Dendritic cell treated with granulocyte-macrophage colony-stimulating factor and Interleukin-4, amounts not matched to agents 40 ng/mL and 50 ng/mL, for 4 days (primary cell): ENCODE data around the gene CAPN15.

ENCODE experiments used
- H3K27ac Mint-ChIP-seq: one replicate; pipeline ENCODE4 v1.8.0; 2022; ENCODE audit warnings: mild to moderate bottlenecking, mixed read lengths
- H3K27me3 Mint-ChIP-seq: one replicate; pipeline ENCODE4 v1.8.0; 2022; ENCODE audit warnings: mild to moderate bottlenecking, mixed read lengths
- H3K36me3 Mint-ChIP-seq: one replicate; pipeline ENCODE4 v1.8.0; 2022; ENCODE audit warnings: low read depth, mixed read lengths
- H3K4me1 Mint-ChIP-seq: one replicate; pipeline ENCODE4 v1.8.0; 2022; ENCODE audit warnings: low read depth, mixed read lengths
- H3K4me3 Mint-ChIP-seq: one replicate; pipeline ENCODE4 v1.8.0; 2022; ENCODE audit warnings: mild to moderate bottlenecking, moderate library complexity, mixed read lengths
- H3K9me3 Mint-ChIP-seq: one replicate; pipeline ENCODE4 v1.8.0; 2022; ENCODE audit warnings: mixed read lengths
- intact Hi-C: fragments of 100-400 bp; cut with micrococcal nuclease; formaldehyde crosslinking; loops from one replicate; pipeline ENCODE4 v1.15.0; 2022

Gene CAPN15

DNA sequence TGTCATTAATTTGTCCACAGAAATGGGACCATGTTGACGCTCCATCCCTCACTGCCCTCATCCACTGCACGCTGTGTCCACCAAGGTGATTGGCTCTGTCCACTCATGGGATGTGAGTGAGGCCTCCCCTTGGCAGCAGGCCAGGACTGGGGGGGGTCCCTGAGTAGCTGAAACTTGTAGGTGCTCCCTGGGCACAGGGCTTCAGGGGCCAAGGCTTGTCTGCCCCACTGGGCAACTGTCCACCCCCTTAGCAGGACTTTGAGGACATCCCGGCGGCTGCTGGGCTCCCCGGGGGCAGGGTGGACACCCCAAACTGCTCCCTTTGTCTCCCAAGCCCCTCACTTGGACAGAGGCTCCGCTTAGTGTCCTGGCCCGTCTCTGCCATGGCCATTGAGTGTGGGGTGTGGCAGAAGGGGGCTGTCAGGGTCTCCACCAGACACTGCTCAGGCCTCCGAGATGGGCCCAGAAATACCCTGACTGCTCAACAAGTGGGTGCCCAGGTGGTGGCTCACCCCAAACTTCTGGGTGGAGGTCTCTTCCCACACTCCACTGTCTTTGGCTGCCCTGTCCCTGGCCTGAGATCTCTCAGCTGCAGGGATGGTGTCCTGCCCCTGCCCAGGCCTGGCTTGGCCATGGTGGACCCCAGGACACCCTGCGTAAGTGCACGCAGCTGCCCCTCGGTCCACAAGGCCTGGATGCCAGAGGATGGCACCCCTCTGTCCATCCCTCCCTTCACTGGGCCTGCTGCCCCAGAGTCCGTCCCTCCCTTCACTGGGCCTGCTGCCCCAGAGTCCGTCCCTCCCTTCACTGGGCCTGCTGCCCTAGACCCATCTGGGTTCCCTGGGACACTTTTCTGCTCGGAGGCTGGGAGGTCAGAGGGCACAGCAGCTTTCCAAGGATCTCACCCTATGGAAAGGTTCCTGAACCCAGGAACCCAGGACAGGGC, 59.4 kb downstream of the CAPN15 start:
- Mint-ChIP-seq H3K4me1 (peaks cover 32% of the 10 kb centered on the region), H3K27ac (peak overlapping the region; percentile 35), H3K4me3 (peak overlapping the region; percentile 37), H3K9me3 (no peaks in the 10 kb centered on the region), H3K36me3 (peaks cover 36% of the 10 kb centered on the region), H3K27me3 (peaks cover 17% of the 10 kb centered on the region)
- intact Hi-C loops, result no loop called here

DNA sequence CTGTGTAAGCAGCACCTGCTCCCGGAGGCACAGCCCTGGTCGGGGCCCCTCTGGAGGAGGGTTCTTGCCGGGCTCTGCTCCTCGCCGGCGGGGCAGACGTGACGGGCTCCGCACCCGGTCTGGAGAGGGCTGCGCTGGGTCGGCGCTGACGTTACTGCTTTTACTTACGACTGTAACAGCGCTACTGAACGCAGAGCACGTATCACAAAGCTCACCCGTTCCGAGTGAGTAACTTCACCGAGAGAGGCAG, 61.1 kb downstream of the CAPN15 start:
- peaks cover 26% of the 10 kb centered on the region for H3K36me3 Mint-ChIP-seq
- H3K9me3 Mint-ChIP-seq, result no peaks in the 10 kb centered on the region
- H3K27me3 Mint-ChIP-seq, result peaks cover 17% of the 10 kb centered on the region
- peak overlapping the region; percentile 93 for H3K4me3 Mint-ChIP-seq
- intact Hi-C loops, result no loop called here
- H3K4me1 Mint-ChIP-seq, result peaks cover 48% of the 10 kb centered on the region
- H3K27ac Mint-ChIP-seq, result peak overlapping the region; percentile 99

- peaks cover 53% of the 10 kb centered on the region for H3K4me1 Mint-ChIP-seq
- H3K4me3 Mint-ChIP-seq, result peak overlapping the region; percentile 93
- H3K27ac Mint-ChIP-seq, result peak overlapping the region; percentile 99
These were observed 61.6 kb downstream of the CAPN15 start for GRCh38 chr16:588889-589657.

GRCh38 chr16:589658-590187, 62.2 kb downstream of the CAPN15 start, which contains the start of gene RAB40C:
Gene RAB40C, plus strand, starts transcription at chr16:590066. Its CDS starts 226 bp downstream, at chr16:590292.
- H3K27me3 Mint-ChIP-seq, result peaks cover 16% of the 10 kb centered on the region
- H3K4me1 Mint-ChIP-seq, result peaks cover 60% of the 10 kb centered on the region
- H3K27ac Mint-ChIP-seq, result peak within 1 kb of the TSS; percentile 99
- intact Hi-C loops, result loop anchor here (1.0 kb wide), 2 partner anchors 47 to 60 kb away; partner anchors contain the start of genes METTL26 and WDR90
- peaks cover 32% of the 10 kb centered on the region for H3K36me3 Mint-ChIP-seq
- no peaks in the 10 kb centered on the region for H3K9me3 Mint-ChIP-seq
- H3K4me3 Mint-ChIP-seq, result peak within 1 kb of the TSS; percentile 93

More at GRCh38 chr16:588889-589657, 61.6 kb downstream of the CAPN15 start:
- Mint-ChIP-seq H3K27me3 (peaks cover 17% of the 10 kb centered on the region), H3K36me3 (peaks cover 28% of the 10 kb centered on the region), H3K9me3 (no peaks in the 10 kb centered on the region)
- intact Hi-C loops, result loop anchor here (1.0 kb wide), 2 partner anchors 47 to 60 kb away; partner anchors contain the start of genes METTL26 and WDR90

DNA sequence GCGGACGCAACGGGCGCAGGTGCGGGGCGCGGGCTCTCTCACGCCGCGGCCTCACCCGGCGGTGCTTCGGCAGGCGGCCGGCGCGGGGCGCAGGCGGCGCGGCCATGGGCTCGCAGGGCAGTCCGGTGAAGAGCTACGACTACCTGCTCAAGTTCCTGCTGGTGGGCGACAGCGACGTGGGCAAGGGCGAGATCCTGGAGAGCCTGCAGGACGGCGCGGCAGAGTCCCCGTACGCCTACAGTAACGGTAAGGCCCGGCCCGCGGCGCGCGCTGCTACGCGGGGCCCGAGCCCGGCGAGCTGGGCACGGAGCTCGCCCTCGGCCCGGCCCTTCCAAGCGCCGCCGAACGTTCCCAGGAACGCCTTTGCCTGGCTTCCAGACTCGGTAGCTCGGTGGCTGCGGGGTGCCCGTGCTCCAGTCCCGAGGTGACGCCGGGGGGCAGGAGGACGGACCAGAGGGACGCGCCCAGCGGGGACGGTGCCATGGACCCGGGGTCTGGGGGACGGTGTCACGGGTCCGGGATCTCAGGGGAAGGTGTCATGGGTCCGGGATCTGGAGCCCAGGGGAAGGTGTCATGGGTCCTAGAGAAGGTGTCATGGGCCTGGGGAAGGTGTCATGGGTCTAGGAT, 62.8 kb downstream of the CAPN15 start:
- Mint-ChIP-seq H3K27ac (peak overlapping the region; percentile 99), H3K36me3 (peaks cover 36% of the 10 kb centered on the region), H3K4me1 (peaks cover 65% of the 10 kb centered on the region), H3K27me3 (peaks cover 14% of the 10 kb centered on the region), H3K9me3 (no peaks in the 10 kb centered on the region), H3K4me3 (peak overlapping the region; percentile 73)
- intact Hi-C loops, result no loop called here

GRCh38 chr16:590815-591200, 63.3 kb downstream of the CAPN15 start:
- Mint-ChIP-seq H3K36me3 (peaks cover 40% of the 10 kb centered on the region), H3K9me3 (no peaks in the 10 kb centered on the region), H3K27me3 (peaks cover 9% of the 10 kb centered on the region), H3K4me3 (peak overlapping the region; percentile 73), H3K4me1 (peaks cover 69% of the 10 kb centered on the region), H3K27ac (peak overlapping the region; percentile 99)
- intact Hi-C loops, result no loop called here

DNA sequence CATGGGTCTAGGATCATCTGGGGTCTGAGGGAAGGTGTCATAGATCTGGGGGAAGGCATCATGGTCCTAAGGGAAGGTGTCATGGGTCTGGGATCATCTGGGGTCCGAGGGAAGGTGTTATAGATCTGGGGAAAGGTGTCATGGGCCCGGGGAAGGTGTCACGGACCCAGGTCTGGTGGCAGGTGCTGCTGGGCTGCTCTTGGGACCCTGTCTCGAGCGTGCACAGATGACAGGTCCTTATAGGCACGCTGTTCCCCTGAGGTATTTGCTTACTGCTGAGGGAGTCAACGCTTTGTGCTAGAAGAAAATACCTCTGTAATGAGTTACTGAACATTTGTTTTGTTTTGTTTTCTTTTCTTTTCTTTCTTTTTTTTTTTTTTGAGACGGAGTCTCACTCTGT, 63.7 kb downstream of the CAPN15 start:
- Mint-ChIP-seq H3K36me3 (peaks cover 45% of the 10 kb centered on the region), H3K4me1 (peaks cover 73% of the 10 kb centered on the region), H3K9me3 (no peaks in the 10 kb centered on the region), H3K4me3 (peak overlapping the region; percentile 73), H3K27me3 (peaks cover 5% of the 10 kb centered on the region), H3K27ac (peak overlapping the region; percentile 99)
- intact Hi-C loops, result no loop called here

DNA sequence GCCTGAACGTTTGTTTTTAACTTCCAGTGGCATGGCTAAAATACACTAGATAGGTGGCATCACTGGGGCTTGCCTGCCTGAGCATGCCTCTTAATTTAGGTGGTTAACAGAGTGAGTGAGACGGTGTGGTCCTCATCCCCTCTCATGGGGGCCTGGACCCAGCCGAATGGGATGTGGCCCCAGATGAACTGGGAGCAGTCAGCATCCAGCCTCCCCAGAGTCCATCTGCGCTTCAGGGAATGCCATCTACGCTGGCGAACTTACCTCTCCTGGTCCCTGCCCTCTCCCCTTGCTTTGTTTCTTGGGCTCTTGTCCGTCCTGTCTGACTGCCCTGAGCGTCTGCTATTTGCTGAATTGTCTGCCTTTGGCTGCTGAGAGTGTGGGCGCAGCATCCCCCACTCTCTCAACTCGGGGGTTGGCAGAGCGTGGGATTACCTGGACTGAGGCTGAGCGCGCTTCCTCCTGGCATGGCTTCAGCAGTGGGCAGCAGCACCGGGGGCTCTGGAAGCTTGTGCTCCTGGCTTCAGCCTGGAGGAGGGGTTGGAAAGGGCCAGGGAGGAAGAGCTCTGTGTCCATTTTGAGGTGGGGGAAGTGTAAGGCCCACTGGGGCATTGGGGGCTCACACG, 64.5 kb downstream of the CAPN15 start:
- peak overlapping the region; percentile 68 for H3K27ac Mint-ChIP-seq
- no peaks in the 10 kb centered on the region for H3K9me3 Mint-ChIP-seq
- no peak overlapping the region for H3K4me3 Mint-ChIP-seq
- peaks cover 52% of the 10 kb centered on the region for H3K36me3 Mint-ChIP-seq
- peaks cover 81% of the 10 kb centered on the region for H3K4me1 Mint-ChIP-seq
- intact Hi-C loops, result no loop called here
- H3K27me3 Mint-ChIP-seq, result peaks cover under 1% of the 10 kb centered on the region

GRCh38 chr16:592518-593306, 65.2 kb downstream of the CAPN15 start:
- H3K4me1 Mint-ChIP-seq, result peaks cover 76% of the 10 kb centered on the region
- H3K4me3 Mint-ChIP-seq, result no peak overlapping the region
- H3K27ac Mint-ChIP-seq, result peak overlapping the region; percentile 68
- H3K36me3 Mint-ChIP-seq, result peaks cover 56% of the 10 kb centered on the region
- no peaks in the 10 kb centered on the region for H3K9me3 Mint-ChIP-seq
- intact Hi-C loops, result no loop called here
- no peaks in the 10 kb centered on the region for H3K27me3 Mint-ChIP-seq

- H3K27me3 Mint-ChIP-seq, result no peaks in the 10 kb centered on the region
- H3K4me3 Mint-ChIP-seq, result no peak overlapping the region
- peaks cover 69% of the 10 kb centered on the region for H3K4me1 Mint-ChIP-seq
- intact Hi-C loops, result no loop called here
- H3K9me3 Mint-ChIP-seq, result no peaks in the 10 kb centered on the region
- peak overlapping the region; percentile 68 for H3K27ac Mint-ChIP-seq
- peaks cover 56% of the 10 kb centered on the region for H3K36me3 Mint-ChIP-seq
These were observed 65.9 kb downstream of the CAPN15 start for GRCh38 chr16:593406-593805.

DNA sequence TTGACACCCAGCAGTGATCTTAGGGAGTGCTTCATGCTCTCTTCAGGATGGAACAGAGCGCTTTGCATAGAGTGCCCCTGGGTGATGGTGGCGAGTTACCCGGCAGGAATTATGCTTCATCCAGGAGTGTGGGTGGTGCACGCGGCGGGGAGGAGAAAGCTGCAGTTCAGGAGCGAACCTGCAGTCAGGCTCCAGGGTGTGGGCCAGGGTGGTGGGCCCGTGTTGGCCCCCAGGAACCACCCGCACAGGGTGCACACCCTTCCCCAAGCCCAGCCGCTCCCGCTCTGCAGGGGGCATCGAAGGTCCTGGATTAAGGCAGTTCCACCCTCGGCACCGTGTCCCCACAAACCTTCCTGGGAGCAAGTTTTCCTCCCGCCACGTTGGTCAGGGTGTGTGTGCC, 66.3 kb downstream of the CAPN15 start:
- no peaks in the 10 kb centered on the region for H3K27me3 Mint-ChIP-seq
- intact Hi-C loops, result no loop called here
- peaks cover 66% of the 10 kb centered on the region for H3K4me1 Mint-ChIP-seq
- H3K27ac Mint-ChIP-seq, result peak overlapping the region; percentile 68
- no peaks in the 10 kb centered on the region for H3K9me3 Mint-ChIP-seq
- H3K4me3 Mint-ChIP-seq, result no peak overlapping the region
- peaks cover 56% of the 10 kb centered on the region for H3K36me3 Mint-ChIP-seq

DNA sequence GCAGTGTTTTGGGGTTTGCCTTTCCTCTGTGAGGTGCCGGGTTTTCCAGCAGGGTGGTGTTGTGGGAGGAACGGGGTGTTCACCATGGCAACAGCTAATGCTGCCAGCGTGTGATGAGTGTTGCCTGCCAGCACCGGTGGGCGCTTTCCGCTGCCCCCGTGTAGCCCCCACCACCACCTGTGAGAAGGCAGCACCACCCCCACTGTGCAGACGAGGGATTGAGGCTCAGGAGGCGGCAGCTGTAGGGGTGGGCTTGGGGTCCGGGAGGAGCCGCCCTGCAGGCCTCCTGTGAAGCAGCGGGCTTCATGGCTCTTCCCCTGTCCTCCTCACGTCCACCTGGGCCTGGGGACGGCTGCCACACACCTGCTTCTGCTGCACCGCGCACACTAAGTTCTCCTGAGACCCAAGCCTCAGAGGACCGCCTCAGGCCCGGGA, 67.6 kb downstream of the CAPN15 start:
- no peaks in the 10 kb centered on the region for H3K27me3 Mint-ChIP-seq
- H3K4me1 Mint-ChIP-seq, result peaks cover 66% of the 10 kb centered on the region
- no peak overlapping the region for H3K4me3 Mint-ChIP-seq
- no peak overlapping the region for H3K27ac Mint-ChIP-seq
- peaks cover 57% of the 10 kb centered on the region for H3K36me3 Mint-ChIP-seq
- H3K9me3 Mint-ChIP-seq, result no peaks in the 10 kb centered on the region
- intact Hi-C loops, result no loop called here
